Fibroblast of mammary gland (primary cell): ENCODE measurements around the gene TACC2.

ENCODE experiments used
- DNase-seq: peaks from one replicate; pipeline ENCODE4 v3.0.0-alpha.2; 2010; ENCODE audit warnings: low read depth
- H3K4me3 ChIP-seq: 2 replicates; pipeline ENCODE4 v1.5.1; 2011; ENCODE audit warnings: low read depth, mild to moderate bottlenecking, low read length, moderate library complexity; ENCODE audit not compliant: control insufficient read depth
- CTCF ChIP-seq: conservative IDR thresholded peaks from 2 replicates; pipeline ENCODE4 v1.5.1; 2011; ENCODE audit warnings: low read depth, low read length, inconsistent platforms; ENCODE audit not compliant: control insufficient read depth, insufficient read depth

Gene TACC2

DNA sequence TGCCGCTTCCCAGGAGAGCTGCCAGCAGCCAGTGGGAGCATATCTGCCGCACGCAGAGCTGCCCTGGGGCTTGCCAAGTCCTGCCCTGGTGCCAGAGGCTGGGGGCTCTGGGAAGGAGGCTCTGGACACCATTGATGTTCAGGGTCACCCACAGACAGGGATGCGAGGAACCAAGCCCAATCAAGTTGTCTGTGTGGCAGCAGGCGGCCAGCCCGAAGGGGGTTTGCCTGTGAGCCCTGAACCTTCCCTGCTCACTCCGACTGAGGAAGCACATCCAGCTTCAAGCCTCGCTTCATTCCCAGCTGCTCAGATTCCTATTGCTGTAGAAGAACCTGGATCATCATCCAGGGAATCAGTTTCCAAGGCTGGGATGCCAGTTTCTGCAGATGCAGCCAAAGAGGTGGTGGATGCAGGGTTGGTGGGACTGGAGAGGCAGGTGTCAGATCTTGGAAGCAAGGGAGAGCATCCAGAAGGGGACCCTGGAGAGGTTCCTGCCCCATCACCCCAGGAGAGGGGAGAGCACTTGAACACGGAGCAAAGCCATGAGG, 94.6 kb downstream of the TACC2 start:
- no peak for TF ChIP-seq CTCF
- H3K4me3 ChIP-seq: no peak overlapping the region
- DNase-seq: no peak

DNA sequence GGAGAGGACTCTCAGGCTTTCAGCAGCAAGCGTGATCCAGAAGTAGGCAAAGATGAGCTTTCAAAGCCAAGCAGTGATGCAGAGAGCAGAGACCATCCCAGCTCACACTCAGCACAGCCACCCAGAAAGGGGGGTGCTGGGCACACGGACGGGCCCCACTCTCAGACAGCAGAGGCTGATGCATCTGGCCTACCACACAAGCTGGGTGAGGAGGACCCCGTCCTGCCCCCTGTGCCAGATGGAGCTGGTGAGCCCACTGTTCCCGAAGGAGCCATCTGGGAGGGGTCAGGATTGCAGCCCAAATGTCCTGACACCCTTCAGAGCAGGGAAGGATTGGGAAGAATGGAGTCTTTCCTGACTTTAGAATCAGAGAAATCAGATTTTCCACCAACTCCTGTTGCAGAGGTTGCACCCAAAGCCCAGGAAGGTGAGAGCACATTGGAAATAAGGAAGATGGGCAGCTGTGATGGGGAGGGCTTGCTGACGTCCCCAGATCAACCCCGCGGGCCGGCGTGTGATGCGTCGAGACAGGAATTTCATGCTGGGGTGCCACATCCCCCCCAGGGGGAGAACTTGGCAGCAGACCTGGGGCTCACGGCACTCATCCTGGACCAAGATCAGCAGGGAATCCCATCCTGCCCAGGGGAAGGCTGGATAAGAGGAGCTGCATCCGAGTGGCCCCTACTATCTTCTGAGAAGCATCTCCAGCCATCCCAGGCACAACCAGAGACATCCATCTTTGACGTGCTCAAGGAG, 95.5 kb downstream of the TACC2 start:
- H3K4me3 ChIP-seq: no peak overlapping the region
- DNase-seq: no peak
- TF ChIP-seq CTCF: no peak

DNA sequence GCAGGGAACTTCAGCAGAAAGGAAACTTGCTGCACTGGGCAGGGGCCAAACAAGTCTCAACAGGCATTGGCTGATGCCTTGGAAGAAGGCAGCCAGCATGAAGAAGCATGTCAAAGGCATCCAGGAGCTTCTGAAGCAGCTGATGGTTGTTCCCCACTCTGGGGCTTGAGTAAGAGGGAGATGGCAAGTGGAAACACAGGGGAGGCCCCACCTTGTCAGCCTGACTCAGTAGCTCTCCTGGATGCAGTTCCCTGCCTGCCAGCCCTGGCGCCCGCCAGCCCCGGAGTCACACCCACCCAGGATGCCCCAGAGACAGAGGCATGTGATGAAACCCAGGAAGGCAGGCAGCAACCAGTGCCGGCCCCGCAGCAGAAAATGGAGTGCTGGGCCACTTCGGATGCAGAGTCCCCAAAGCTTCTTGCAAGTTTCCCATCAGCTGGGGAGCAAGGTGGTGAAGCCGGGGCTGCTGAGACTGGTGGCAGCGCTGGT, 96.5 kb downstream of the TACC2 start:
- no peak for TF ChIP-seq CTCF
- H3K4me3 ChIP-seq: no peak overlapping the region
- DNase-seq: no peak

- no peak for DNase-seq
- no peak for TF ChIP-seq CTCF
- H3K4me3 ChIP-seq: no peak overlapping the region
Observed at GRCh38 chr10:122086416-122087240, 97.7 kb downstream of the TACC2 start.

GRCh38 chr10:122087436-122087835, 98.5 kb downstream of the TACC2 start:
- TF ChIP-seq CTCF: no peak
- H3K4me3 ChIP-seq: no peak overlapping the region

GRCh38 chr10:122089311-122090017, 100.5 kb downstream of the TACC2 start:
- H3K4me3 ChIP-seq: no peak overlapping the region
- TF ChIP-seq CTCF: no peak
- DNase-seq: no peak

More at GRCh38 chr10:122087436-122087835, 98.5 kb downstream of the TACC2 start:
- DNase-seq: no peak
